ENCODE data around the gene CCDC158.

The CCDC158 gene

GRCh38 chr4:76334885-76335284 is 86.1 kb downstream of the CCDC158 start:
- no peak for DNase-seq (ENCODE audit: extremely low spot score)
- TF ChIP-seq CTCF (IDR thresholded peaks at IDR 0.05; ENCODE audit: control extremely low read depth, extremely low read depth, low read depth, missing control alignments), result no peak
- ChIA-PET CTCF (interaction anchor here (1.2 to 1.9 kb wide), 4 partner anchors 11 to 52 kb away, joined by 3 to 5 read pairs (median 4); partner anchors contain the start of gene STBD1), POLR2A (no interaction called here)

DNA sequence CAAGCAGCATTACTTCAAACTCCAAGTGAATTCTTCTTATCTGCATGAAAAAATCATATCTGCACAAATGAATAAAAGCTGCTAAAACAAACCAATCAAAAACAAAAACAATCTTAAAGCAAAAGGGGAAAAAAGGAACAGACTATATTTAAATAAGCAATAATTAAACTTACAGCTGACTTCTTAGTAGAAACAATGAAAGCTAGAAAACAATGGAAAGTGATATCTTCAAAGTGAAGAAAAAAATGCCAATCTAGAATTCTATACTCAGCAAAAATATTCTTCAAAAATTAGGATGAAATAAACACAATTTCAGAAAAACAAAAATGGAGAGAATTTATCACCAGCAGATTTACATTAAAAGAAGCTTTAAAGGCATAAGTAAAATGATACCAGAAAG is 94.4 kb downstream of the CCDC158 start:
- DNase-seq (ENCODE audit: extremely low spot score), result no peak
- TF ChIP-seq CTCF (IDR thresholded peaks at IDR 0.05; ENCODE audit: control extremely low read depth, extremely low read depth, low read depth, missing control alignments), result no peak
- ChIA-PET POLR2A (no interaction called here), CTCF (interaction anchor here (1.5 kb wide), 1 partner anchor 14 kb away, joined by 3 read pairs; no protein-coding TSS in a partner anchor)

DNA sequence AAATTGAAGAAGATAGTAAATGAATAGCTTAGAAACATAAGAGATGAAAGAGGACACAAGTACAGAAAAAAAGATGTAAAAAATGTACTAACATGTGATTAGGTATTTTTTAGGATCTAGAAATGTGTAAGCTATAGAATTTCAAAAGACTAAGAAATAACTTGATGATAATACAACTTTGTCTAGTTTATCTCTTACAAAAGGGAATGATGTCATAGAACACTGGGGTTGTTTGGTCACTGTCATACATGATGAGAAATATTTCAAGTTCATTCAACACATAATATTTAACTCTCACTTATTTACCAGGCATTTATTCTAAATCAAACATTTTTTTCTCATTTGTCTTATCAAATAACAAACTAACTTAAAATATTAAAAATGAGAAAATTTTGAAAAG is 95.9 kb downstream of the CCDC158 start:
- POLR2A ChIA-PET, result no interaction called here
- CTCF ChIA-PET, result no interaction called here
- no peak for DNase-seq (ENCODE audit: extremely low spot score)
- no peak for TF ChIP-seq CTCF (IDR thresholded peaks at IDR 0.05; ENCODE audit: control extremely low read depth, extremely low read depth, low read depth, missing control alignments)

- POLR2A ChIA-PET, result no interaction called here
- no peak for DNase-seq (ENCODE audit: extremely low spot score)
- CTCF ChIA-PET, result interaction anchor here (2.6 kb wide), 1 partner anchor 16 kb away, joined by 8 read pairs; no protein-coding TSS in a partner anchor
- no peak for TF ChIP-seq CTCF (IDR thresholded peaks at IDR 0.05; ENCODE audit: control extremely low read depth, extremely low read depth, low read depth, missing control alignments)
Observed at GRCh38 chr4:76322236-76322635, 98.7 kb downstream of the CCDC158 start.

DNA sequence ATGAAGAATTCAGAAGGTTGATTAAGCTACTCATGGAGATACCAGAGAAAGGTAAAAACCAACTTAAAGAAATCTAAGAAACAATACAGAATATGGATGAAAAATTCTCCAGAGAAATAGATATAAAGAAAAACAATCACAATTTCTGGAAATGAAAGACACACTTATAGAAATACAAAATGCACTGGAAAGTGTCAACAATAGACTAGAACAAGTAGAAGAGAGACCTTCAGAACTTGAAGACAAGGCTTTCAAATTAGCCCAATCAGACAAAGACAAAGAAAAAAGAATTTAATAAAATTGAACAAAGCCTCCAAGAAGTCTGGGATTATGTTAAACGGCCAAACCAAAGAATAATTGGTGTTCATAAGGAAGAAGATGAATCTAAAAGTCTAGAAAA is 104.8 kb downstream of the CCDC158 start:
- ChIA-PET POLR2A (no interaction called here), CTCF (interaction anchor here (0.9 kb wide), 1 partner anchor 10 kb away, joined by 3 read pairs; no protein-coding TSS in a partner anchor)
- no peak for TF ChIP-seq CTCF (IDR thresholded peaks at IDR 0.05; ENCODE audit: control extremely low read depth, extremely low read depth, low read depth, missing control alignments)
- DNase-seq (ENCODE audit: extremely low spot score), result no peak

GRCh38 chr4:76315267-76315918 is 105.5 kb downstream of the CCDC158 start:
- no peak for DNase-seq (ENCODE audit: extremely low spot score)
- ChIA-PET CTCF (interaction anchor here (0.9 to 1.2 kb wide), 2 partner anchors 10 to 12 kb away, joined by 3 read pairs; no protein-coding TSS in a partner anchor), POLR2A (no interaction called here)
- TF ChIP-seq CTCF (IDR thresholded peaks at IDR 0.05; ENCODE audit: control extremely low read depth, extremely low read depth, low read depth, missing control alignments), result no peak
